Neural crest cell (in vitro differentiated cells): Measurements from ENCODE around the gene UBR4. TPM values are rescaled to one million over a fixed set of nuclear protein-coding genes. Genes with fewer than 3 reads are reported as not detected.

ENCODE experiments used
- DNase-seq: peaks from one replicate; pipeline ENCODE4 v3.0.0; 2021; ENCODE audit warnings: low read depth, mixed read lengths, low spot score
- H3K27ac Mint-ChIP-seq: one replicate; pipeline ENCODE4 v1.8.0; 2021; ENCODE audit warnings: mild to moderate bottlenecking, mixed read lengths; ENCODE audit not compliant: unreplicated experiment
- H3K27me3 Mint-ChIP-seq: 2 replicates; pipeline ENCODE4 v1.8.0; 2021; ENCODE audit warnings: low read depth, mild to moderate bottlenecking, mixed read lengths
- H3K36me3 Mint-ChIP-seq: 2 replicates; pipeline ENCODE4 v1.8.0; 2021; ENCODE audit warnings: low read depth, mild to moderate bottlenecking, mixed read lengths
- H3K4me1 Mint-ChIP-seq: 2 replicates; pipeline ENCODE4 v1.8.0; 2021; ENCODE audit warnings: mixed read lengths
- H3K4me3 Mint-ChIP-seq: one replicate; pipeline ENCODE4 v1.8.0; 2021; ENCODE audit warnings: mild to moderate bottlenecking, mixed read lengths
- H3K9me3 Mint-ChIP-seq: 2 replicates; pipeline ENCODE4 v1.8.0; 2021; ENCODE audit warnings: mixed read lengths
- total RNA-seq: library from RNA; stranded (reverse); gene quantifications from 2 replicates; pipeline ENCODE4 v1.2.1, GENCODE V29; 2021
- TF ChIP-seq, protein P1 (sequence below): fragments of 200-600 bp; sonication (generic); conservative IDR thresholded peaks from 2 replicates; pipeline ENCODE4 v1.5.0; 2021; ENCODE audit warnings: antibody characterized with exemption, mild to moderate bottlenecking

Gene UBR4
- total RNA-seq, 1 donor from 2014 or later = 114 TPM

DNA sequence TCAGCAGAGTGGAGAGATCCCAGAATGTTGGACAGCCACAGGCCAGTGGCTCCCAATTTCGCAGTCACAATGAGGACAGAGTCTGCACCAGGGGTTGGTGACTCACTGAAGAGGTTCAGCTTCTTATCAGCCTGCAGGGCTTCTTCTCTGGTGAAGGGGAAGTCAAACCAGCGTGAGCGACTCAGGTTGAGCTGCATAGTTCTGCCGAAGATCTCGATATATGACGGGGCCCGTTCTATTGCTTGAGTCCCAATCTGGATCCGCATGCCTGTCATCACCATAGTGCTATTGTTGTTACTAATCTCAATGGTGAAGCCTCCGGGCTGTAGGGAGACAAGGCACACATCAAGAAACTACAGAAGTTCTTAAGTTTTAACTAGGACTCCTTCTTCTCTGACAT lies 58.5 kb downstream of the UBR4 start:
- TF ChIP-seq, protein P1, sequence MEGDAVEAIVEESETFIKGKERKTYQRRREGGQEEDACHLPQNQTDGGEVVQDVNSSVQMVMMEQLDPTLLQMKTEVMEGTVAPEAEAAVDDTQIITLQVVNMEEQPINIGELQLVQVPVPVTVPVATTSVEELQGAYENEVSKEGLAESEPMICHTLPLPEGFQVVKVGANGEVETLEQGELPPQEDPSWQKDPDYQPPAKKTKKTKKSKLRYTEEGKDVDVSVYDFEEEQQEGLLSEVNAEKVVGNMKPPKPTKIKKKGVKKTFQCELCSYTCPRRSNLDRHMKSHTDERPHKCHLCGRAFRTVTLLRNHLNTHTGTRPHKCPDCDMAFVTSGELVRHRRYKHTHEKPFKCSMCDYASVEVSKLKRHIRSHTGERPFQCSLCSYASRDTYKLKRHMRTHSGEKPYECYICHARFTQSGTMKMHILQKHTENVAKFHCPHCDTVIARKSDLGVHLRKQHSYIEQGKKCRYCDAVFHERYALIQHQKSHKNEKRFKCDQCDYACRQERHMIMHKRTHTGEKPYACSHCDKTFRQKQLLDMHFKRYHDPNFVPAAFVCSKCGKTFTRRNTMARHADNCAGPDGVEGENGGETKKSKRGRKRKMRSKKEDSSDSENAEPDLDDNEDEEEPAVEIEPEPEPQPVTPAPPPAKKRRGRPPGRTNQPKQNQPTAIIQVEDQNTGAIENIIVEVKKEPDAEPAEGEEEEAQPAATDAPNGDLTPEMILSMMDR = no peak
- Mint-ChIP-seq H3K4me3 (no peak overlapping the region), H3K9me3 (no peaks in the 10 kb centered on the region), H3K27ac (no peak overlapping the region), H3K4me1 (no peaks in the 10 kb centered on the region), H3K36me3 (peaks cover 47% of the 10 kb centered on the region), H3K27me3 (no peaks in the 10 kb centered on the region)
- DNase-seq = no peak

DNA sequence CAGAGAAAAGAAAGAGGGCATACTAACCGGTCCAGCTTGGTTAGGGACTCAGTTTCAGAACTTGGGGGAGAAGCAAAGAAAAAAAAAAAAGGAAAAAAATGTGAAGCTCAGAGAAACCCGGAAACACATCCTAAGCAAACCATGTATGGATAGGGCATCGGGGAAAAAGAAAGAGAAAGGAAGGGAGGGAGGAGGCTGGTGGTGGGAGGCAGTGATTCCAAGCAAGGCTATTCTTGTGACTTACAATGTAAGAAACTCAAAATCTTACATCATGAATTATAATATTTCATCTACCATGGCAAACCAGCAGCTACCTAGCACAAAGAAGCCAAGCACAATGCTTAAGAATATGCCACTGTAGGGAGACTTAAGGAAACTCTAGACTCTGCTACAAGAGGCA lies 60.3 kb downstream of the UBR4 start:
- DNase-seq = no peak
- H3K9me3 Mint-ChIP-seq = no peaks in the 10 kb centered on the region
- H3K27me3 Mint-ChIP-seq = no peaks in the 10 kb centered on the region
- peaks cover 52% of the 10 kb centered on the region for H3K36me3 Mint-ChIP-seq
- no peak overlapping the region for H3K27ac Mint-ChIP-seq
- TF ChIP-seq, protein P1 = no peak
- no peaks in the 10 kb centered on the region for H3K4me1 Mint-ChIP-seq
- H3K4me3 Mint-ChIP-seq = no peak overlapping the region

DNA sequence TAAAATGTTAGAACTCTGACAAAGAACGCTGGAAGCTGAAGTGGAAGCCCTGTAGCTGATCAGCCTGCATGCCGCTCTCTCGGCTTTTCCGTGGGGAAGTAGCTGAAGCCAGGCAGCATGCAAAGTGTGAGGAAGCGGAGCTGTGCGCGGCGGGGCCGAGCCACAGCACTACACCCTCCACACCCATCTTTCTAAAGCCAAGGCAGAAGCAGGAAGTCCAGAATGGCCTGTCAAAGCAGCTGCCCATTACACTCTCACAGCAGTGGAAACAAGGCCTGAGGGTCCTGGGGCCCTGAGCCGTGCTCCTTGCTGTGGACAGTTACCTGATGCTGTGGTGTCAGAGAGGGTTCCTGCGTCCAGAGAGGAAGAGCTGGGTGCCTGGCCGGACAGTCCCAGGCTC lies 69.6 kb downstream of the UBR4 start:
- Mint-ChIP-seq H3K4me1 (no peaks in the 10 kb centered on the region), H3K36me3 (peaks cover 44% of the 10 kb centered on the region), H3K4me3 (no peak overlapping the region), H3K9me3 (peaks cover 2% of the 10 kb centered on the region), H3K27me3 (no peaks in the 10 kb centered on the region), H3K27ac (no peak overlapping the region)
- TF ChIP-seq, protein P1 = no peak
- DNase-seq = no peak

DNA sequence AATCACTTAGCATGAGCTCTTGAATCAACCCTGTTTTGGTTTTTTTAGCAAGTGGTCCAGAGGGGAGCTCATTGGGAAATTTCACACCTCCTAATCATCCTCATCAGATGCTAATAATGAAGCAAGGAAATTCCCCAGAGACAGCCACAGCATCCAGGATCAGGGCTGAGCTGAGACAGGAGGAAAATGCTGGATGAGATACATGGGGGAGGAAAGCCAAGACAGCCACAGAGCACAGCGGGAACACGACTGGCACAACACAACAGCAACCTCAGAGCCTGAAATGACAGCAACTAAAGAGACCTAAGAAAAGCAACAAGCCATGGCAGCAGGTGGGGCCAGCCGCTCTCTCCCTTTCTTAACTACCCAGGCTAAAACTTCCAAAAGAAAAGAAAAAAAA lies 70.4 kb downstream of the UBR4 start:
- no peak overlapping the region for H3K4me3 Mint-ChIP-seq
- TF ChIP-seq, protein P1 = no peak
- peaks cover 2% of the 10 kb centered on the region for H3K9me3 Mint-ChIP-seq
- DNase-seq = no peak
- H3K4me1 Mint-ChIP-seq = no peaks in the 10 kb centered on the region
- peak overlapping the region; percentile 5 for H3K27ac Mint-ChIP-seq
- no peaks in the 10 kb centered on the region for H3K27me3 Mint-ChIP-seq
- peaks cover 48% of the 10 kb centered on the region for H3K36me3 Mint-ChIP-seq

DNA sequence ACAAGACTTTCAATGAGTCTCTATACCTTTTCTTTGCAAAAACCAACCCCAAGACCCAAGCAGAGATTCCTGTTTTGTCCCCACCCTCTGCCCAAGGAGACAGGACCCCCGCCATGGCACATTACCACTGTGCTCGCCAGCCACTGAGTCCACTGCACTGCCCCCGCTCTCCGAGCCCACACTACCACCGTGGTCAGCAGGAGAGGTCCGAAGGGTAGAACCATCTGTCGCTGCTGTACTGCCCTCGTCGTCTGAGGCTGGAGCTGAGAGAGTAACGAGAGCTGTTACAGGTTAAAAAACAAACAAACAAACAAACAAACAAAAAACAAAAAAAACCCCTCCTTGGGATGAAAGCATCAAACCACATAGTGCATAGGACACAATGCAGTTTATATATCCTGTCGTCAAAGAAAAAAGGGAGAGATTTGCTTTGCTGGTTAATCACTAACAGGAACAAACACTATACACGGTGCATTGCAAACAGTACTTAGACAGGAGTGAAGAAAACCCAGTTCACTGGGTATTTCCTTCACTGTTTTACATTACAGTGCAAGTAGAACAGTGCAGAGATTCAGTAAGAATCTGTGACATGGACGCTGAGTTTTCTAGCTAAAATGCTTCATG lies 71.0 kb downstream of the UBR4 start:
- Mint-ChIP-seq H3K36me3 (peaks cover 54% of the 10 kb centered on the region), H3K27ac (no peak overlapping the region), H3K9me3 (peaks cover 2% of the 10 kb centered on the region)

More for the DNA sequence above, 71.0 kb downstream of the UBR4 start:
- TF ChIP-seq, protein P1 = no peak
- Mint-ChIP-seq H3K27me3 (no peaks in the 10 kb centered on the region), H3K4me3 (no peak overlapping the region), H3K4me1 (no peaks in the 10 kb centered on the region)
- DNase-seq = no peak
